Measurements from ENCODE around the gene SUB1.

GRCh38 chr5:32566319-32567111 lies 18.8 kb upstream of the SUB1 start:
- TF ChIP-seq CTCF (conservative IDR thresholded peaks at IDR 0.05 in 1 of 2, IDR thresholded peaks at IDR 0.05 in 1 of 2; ENCODE audit: low read depth in 1 of 2, low read length in 2 of 2) (no peak), EZH2 (IDR thresholded peaks at IDR 0.05; ENCODE audit: low read length, missing control alignments) (no peak)

Data from fibroblast of lung (primary cell).